COLO668 (cell line): ENCODE results near the gene FAM131A.
A peak's percentile ranks its signal among the peaks of the same experiment; 100 is the strongest.

Source experiments
- DNase-seq: peaks from one replicate; lab custom pipeline; 2025; ENCODE audit not compliant: unreplicated experiment; lab: John Stamatoyannopoulos, UW

The FAM131A gene

GRCh38 chr3:184337399-184337714, at the start of gene FAM131A:
Gene FAM131A (plus strand): TSS chr3:184337600. CDS start chr3:184337631, 31 bp downstream.
- DNase-seq = no peak

DNA sequence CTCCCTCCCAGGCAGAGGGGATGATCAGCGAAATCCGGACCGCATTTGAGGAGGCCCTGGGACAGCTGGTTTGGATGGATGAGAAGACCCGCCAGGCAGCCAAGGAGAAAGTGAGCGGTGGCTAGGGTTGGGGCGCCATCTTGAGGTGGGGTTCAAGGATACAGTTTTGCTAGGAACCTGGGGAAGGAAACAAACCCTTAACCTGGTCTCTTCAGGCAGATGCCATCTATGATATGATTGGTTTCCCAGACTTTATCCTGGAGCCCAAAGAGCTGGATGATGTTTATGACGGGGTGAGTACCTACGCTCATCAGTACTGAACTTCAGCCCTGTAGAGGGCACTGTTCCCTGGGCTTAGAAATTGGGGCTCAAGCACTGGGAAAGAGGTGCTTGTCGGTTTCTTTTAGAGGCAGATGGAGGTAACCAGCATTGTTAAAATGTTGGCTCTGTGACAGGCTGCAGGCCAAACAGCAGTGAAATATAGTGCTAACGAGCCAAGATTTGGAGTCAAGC, 47.9 kb upstream of the FAM131A start:
- peak; percentile 51 for DNase-seq

GRCh38 chr3:184290331-184290730, 47.1 kb upstream of the FAM131A start:
- no peak for DNase-seq

DNA sequence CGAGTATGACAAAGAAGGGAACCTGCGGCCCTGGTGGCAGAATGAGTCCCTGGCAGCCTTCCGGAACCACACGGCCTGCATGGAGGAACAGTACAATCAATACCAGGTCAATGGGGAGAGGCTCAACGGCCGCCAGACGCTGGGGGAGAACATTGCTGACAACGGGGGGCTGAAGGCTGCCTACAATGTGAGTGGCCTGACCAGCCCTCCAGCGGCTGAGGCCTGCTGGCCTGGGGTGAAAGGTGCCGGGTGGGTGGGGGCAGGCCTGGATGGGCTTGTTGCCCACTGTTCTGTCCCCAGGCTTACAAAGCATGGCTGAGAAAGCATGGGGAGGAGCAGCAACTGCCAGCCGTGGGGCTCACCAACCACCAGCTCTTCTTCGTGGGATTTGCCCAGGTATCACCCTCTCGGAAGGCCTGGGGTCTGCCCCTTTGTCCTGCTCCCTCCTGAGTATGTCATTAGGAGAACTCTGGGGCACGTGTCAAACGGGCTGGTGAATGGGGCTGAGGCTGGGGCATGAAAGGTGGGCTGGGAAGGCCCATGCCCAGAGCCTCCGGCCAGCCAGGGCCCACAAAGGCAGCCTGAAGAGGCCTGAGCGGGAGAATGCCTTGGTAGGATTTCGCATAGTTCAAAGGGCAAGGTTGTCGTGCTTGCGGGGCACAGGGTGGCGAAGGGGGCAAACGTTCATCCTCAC, 46.2 kb upstream of the FAM131A start:
- no peak for DNase-seq

DNA sequence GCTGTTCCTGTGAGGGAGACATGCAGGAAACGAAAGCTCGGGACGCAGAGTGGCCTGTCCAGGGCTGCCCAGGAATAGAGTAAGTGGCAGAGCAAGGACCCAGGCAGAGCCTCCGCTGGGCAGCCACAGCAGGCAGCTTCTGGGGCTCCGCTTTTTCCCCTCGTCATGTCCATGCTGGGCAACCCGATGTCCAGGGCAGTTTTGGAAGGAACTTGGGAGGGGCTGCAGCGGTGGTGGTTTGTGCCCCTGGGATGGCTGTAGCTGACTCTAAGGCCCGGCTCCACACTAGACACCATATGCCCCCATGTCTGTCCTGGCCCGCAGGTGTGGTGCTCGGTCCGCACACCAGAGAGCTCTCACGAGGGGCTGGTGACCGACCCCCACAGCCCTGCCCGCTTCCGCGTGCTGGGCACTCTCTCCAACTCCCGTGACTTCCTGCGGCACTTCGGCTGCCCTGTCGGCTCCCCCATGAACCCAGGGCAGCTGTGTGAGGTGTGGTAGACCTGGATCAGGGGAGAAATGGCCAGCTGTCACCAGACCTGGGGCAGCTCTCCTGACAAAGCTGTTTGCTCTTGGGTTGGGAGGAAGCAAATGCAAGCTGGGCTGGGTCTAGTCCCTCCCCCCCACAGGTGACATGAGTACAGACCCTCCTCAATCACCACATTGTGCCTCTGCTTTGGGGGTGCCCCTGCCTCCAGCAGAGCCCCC, 45.5 kb upstream of the FAM131A start:
- no peak for DNase-seq

DNA sequence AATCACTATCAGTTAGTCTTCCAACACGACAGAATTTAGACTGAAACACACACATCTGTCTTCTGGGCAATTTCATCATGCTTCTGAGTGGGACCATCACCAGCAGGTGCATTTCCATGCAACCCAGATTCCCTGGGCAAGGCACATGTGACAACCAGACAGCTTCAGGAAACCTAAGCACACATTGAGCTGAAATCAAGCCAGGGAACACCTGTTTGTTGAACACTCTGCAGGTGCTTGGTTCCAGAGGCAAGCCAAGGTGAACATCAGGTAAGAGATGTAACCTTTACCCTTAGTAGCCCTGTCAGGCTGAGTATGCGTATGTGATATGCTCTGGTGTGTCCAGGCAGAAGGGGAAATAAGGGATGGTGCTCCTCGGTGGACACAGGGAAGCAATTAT, 41.6 kb upstream of the FAM131A start:
- peak; percentile 23 for DNase-seq

- no peak for DNase-seq
These were observed 40.8 kb upstream of the FAM131A start for GRCh38 chr3:184296616-184297015.

GRCh38 chr3:184298759-184299487, 38.5 kb upstream of the FAM131A start, which contains the start of gene PSMD2:
Gene PSMD2 (plus strand): TSS chr3:184299241. CDS start chr3:184299267, 26 bp downstream.
- peak; percentile 95 for DNase-seq

DNA sequence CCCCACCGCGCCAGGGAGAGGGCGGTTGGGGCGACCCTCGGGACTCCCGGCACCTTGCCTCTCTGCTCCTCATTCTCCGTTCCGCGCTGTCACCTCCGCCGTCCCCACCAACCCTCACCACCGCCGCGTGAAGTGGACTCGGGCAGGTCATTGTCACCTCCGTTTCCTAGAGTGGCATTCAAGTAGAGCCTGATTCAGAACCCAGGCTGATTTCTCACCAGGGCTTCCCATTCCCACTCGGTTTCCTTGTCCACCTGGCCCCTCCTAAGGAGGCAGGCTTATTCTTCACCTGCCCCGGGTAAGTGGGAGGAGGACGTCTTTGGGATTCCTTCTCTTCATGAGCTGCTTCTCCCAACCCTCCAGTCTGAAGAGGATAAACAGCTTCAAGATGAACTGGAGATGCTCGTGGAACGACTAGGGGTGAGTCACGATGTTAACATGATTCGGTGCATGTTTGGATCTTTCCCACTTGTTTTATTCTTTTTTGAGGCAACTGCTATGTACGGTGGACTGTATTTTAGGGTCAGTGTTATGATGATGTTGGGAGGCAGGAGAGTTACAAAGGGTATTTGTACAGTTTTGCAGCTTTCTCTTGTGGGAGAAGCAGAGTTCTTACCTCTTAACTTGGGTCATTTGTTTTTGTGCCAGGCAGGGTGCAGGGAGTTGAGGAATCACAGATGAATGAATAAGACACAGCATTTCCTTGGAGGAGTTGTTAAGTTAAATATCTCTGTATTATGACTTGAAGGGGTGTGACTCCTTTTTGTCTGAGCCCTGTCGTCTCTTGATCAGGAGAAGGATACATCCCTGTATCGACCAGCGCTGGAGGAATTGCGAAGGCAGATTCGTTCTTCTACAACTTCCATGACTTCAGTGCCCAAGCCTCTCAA, 37.7 kb upstream of the FAM131A start:
- DNase-seq = peak; percentile 22

DNA sequence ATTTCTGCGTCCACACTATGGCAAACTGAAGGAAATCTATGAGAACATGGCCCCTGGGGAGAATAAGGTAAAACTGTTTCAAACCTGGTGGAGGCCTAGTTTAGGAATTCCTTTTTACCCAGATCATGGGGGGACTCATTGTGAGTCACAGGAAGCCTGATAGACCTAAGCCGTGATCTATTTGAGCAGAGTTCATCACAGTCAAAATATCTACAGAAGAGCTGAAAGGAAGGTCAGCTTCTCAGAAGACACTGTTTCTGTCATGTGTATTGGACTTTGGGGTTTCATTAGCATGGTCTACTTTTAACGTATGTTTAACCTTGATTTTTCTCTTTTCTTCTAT, 37.1 kb upstream of the FAM131A start:
- no peak for DNase-seq

DNA sequence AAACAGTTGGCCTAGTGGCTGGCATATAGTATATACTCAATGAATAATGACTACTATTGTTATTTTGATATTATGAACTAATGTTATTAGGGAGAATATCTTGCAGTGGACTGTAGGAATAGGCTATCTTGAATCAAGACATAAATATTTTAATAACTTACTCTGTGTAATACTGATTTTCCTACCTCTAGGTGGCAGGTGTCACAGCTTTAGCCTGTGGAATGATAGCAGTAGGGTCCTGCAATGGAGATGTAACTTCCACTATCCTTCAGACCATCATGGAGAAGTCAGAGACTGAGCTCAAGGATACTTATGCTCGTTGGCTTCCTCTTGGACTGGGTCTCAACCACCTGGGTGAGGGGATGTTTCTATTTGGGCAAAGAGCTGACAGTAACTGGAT, 31.8 kb upstream of the FAM131A start:
- no peak for DNase-seq

- DNase-seq = no peak
These were observed 30.9 kb upstream of the FAM131A start for GRCh38 chr3:184306341-184306972.

DNA sequence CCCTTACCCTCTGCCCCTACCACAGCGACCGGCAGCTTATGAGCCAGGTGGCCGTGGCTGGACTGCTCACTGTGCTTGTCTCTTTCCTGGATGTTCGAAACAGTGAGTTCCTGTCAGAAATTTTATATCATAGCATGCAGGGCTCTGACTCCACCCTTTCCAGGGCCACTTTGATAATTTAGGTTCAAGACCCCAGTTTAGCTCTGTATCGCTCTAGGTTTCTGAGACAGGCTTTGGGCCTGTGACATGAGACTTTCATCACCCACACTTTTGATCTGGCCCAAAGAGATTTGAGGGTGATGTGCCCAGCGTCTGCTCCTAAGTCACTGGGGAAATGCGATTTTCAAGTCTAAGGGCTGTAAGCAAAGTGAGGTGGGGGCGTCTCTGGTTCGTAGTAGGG, 29.5 kb upstream of the FAM131A start:
- no peak for DNase-seq

- no peak for DNase-seq
These were observed 28.7 kb upstream of the FAM131A start for GRCh38 chr3:184308744-184309143.

DNA sequence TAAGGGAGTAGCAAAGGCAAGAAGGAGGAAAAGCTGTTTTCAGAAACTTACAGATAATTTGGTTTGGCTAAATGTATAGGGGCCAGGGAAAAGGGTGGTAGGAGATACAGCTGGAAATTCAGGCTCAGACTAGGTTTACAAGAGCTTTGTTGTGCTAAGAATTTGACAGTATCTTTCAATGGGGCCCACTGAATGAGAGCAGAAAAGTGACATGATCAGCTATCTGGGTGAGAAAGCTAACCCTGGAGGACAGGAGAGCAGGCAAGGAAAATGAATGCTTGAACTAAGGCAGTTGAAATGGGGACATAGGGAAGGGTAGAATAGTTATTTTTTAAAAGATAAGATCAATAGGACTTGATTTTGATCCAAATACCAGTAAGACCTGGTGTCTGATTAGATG, 25.8 kb upstream of the FAM131A start:
- DNase-seq = no peak

GRCh38 chr3:184314363-184314699, 23.1 kb upstream of the FAM131A start, which contains the start of gene EIF4G1:
Gene EIF4G1 (plus strand): TSS chr3:184314606. CDS start chr3:184315797, 1,191 bp downstream.
- peak; percentile 93 for DNase-seq

DNA sequence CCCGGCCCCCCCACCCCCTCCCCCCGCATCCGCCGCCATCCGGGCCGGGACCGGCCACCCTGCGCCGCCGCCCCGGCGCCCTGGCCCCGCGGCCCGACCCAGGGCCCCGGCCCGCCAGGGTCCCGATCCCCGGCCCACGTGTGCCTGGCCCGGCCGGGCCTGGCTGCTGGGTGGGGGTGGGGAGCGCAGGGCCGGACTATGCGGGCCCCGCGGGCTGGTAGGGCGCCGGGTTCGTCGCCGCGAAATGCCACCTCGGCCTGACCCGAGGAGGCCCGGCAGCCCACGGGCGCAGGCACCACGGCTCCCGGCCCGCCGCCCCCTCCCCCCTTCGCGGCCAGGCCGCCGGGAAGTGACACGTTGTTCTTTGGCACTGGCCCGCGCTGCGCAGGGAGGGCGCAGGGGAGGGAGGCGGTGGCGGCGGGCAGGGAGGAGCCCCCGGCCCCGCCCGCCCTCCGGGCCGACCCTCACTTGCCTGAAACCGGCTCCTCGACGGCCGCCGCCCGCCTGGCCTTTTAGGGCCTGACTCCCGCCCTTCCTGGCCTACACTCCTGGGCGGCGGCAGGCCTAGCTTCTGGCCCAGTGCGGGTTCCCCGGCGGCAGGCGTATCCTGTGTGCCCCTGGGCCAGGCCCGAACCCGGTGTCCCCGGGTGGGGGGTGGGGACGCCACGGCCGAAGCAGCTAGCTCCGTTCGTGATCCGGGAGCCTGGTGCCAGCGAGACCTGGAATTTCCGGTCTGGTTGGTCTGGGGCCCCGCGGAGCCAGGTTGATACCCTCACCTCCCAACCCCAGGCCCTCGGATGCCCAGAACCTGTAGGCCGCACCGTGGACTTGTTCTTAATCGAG, 22.5 kb upstream of the FAM131A start:
- peak; percentile 69 for DNase-seq

DNA sequence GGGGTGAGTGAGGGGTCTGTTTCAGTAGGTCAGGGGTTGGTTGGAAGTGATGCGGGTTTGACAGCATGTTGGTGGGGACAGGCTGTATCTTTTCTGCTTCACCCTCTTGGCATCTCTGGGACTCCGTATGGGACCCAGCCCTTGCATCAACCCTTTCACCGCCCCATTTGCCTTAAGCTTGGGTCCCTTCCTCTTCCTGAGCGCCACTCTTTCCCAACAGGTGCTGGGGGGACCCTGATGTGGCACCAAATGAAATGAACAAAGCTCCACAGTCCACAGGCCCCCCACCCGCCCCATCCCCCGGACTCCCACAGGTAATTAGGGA, 21.9 kb upstream of the FAM131A start:
- DNase-seq = no peak

- no peak for DNase-seq
These were observed 21.3 kb upstream of the FAM131A start for GRCh38 chr3:184315871-184316661.
